ENCODE measurements around the gene ARMC3.
"Not testable (repeated sequence)": the region's sequence is repeated elsewhere in the genome, so short reads cannot be mapped to it uniquely, and the experiment has no call there.

The ARMC3 gene

DNA sequence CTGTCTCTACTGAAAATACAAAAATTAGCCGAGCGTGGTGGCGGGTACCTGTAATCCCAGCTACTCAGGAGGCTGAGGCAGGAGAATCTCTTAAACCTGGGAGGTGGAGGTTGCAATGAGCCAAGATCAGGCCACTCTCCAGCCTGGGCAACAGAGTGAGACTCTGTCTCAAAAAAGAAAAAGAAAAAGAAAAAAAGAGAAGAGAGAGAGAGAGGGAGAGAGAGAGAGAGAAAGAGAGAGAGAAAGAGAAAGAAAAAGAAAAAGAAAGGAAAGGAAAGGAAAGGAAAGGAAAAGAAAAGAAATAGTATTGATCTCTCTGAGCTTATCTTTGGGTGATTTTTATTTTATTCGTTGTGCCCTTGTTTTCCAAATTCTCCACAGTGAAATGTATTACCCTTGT is 1.2 kb downstream of the ARMC3 start:
- not testable (repeated sequence) for DNase-seq

DNA sequence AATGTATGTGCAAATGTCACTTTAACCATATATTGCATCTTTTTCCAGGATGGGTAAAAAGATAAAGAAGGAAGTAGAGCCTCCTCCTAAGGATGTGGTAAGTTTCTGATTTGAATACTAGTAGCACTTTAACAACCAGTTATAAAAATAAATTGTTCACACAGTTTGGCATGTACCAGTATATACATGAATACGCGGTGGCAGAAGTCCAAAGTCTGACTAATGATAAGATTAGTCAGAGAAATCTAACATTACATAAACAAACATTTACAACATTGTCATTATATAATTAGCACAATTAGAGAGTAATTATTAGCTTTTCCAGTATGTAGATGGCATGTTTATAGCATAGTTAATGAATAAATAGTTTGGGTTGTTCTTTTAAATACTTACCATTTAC is 4.1 kb downstream of the ARMC3 start:
- DNase-seq = no peak

DNA sequence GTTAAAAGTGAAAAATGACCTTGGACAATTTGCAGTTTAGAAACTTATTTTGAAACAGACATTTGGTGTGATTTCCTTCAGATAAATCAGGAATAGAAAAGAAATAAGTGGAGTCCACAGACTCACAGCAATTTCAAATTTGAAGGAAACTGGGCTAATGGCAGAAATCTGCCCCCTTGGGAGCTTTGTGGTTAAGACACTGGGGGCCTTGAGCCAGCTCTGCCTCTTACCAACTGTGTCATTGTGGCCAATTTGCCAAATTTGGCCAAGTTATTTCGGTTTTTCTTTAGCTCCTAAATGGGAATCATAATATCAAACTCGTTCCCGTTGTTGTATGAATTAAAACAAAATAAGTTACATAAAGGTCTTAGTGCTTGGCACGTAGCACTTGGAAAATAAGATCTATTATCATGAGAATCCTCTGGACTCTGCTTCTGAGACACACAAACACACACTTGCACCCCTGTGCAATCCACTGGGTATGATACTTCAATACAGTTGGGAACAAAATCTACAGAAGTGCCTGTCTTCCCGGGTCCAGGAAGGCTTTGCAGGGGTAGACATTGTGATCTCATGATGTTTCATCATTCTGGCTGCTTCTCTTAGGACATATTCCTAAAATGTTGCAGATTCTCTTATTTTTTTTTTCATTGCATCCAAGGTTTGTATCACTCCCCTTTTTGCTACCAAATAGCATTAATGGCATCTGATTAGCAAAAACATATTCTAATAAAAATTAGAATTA is 4.9 kb downstream of the ARMC3 start:
- no peak for DNase-seq

DNA sequence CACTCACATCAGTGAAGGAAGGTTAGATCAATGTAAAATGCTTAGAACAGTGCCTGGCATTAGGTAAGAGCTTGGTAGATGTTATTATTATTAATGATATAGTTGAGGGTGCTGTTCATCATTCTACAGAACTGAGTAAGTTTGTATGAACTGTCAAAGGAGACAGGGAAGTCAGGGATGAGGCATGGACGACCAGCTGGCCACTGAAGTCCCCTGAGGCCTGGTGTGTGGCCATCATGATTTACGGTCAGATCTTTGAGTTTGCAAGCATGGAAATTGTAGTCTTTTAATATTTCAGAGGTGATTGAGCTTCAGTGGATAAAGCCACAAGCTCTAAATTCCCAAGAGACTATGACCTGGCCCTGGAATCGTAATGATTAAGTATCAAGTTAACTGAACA is 6.9 kb downstream of the ARMC3 start:
- no peak for DNase-seq

DNA sequence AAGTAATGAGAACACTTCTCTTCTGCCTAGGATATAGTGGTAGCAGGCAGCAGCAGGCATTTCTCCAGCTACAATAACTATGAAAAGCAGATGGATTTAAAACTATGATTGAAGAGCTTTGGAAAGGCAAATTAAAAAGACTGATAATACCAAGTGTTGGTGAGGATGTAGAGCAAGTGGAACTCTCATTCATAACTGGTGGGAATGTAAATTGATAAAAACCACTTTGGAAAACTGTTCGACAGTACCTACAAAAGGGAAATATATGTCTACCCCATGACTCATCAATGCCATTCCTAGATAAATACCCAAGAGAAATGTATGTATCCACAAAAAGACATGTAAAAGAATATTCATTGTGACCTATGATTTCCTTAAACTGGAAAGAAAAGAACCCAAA is 14.6 kb downstream of the ARMC3 start:
- no peak for DNase-seq

DNA sequence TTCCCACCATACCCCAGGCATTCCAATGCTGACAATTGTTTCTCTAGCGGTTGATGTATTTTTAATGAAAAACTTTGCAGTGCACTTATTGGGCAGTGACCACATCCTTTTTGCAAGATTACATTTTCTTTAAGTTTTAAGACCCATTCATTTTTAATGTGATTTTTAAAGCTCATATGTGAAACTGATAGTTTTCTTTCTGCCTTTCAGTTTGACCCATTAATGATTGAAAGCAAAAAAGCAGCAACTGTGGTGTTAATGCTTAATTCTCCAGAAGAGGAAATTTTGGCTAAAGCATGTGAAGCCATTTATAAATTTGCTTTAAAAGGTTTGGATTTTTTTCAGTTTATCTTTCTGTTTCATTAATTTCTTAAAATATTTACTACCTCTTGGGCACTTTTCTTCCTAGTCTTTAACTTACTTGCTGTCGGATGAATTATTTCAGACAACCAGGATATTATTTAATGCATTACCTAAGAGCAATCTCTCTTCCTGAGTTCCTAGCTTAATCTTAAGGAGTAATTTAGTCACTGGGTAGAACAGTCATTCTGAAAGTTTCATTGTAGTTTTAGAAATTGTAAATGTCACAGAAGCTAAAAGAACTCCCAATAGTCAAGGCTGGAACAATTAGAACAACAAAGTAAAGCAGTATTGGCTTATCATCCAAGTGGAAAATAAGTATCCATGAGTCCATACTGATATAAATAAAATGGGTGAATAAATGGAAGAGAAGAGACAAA is 18.3 kb downstream of the ARMC3 start:
- no peak for DNase-seq

DNA sequence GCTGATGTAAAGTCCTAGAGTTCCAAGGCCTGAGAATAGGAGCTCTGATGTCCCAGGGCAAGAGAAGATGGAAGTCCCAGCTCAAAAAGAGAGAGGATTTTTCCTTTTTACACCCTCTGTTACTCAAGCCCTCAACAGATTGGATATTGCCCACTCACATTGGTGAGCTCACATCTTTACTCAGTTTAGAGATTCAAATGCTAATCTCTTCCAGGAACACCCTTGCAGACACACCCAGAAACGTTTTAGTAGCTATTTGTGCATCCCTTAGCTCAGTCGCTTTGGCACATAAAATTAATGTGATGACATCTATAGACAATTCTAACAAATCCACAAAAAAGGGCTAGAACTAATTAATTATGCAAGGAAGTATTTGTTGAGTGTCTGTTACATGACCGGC is 27.1 kb downstream of the ARMC3 start:
- DNase-seq = no peak

DNA sequence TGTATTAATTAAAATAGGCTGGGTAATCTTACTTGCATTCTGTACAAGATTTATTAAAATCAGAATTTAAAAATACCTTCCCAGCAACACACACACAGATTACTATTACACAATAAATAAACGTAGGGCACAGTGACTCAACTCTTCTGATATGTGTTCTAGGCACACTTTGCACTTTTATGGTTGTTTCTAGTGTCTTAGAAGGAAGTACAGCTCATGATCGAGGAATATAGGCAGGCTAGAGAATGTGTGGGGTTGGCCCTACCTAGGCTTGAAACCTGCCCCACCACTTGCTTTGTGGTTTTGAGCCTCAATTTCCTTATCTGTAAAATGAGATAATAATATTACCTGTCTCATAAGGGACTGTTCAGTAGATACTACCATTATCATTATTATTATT is 30.5 kb downstream of the ARMC3 start:
- DNase-seq = no peak

DNA sequence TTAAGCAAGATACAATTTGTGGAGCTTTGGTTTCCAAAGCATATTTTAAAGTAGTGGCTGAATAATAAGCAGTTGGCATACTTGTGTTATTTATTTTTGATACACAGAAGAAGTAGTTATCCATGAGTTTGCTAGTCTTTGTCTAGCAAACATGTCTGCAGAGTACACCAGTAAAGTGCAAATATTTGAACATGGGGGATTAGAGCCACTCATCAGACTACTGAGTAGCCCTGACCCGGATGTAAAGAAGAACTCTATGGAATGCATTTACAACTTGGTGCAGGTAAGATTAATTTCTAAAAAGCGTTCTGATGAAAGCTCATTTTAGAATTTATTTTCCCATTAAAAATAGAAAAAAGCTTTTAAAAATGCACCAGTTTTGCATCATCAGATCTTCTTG is 31.4 kb downstream of the ARMC3 start:
- no peak for DNase-seq

DNA sequence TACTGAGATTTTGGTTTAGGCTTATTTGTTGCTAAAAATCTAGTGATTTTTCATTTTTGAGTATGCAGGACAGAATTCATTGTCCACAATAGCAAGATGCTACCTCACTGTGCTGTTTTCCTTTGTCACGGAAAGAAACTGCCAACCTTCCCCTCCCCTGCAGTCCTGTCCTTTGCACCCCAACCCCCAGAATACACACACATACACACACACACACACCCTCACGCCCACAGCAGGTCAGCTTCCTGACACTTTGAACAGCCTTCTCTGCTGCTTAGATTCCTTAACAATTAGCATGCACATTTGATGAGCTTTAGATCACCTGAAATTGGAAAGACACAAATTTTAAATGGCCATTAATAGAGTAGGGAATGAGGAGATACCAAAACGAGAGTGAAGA is 32.1 kb downstream of the ARMC3 start:
- no peak for DNase-seq

DNA sequence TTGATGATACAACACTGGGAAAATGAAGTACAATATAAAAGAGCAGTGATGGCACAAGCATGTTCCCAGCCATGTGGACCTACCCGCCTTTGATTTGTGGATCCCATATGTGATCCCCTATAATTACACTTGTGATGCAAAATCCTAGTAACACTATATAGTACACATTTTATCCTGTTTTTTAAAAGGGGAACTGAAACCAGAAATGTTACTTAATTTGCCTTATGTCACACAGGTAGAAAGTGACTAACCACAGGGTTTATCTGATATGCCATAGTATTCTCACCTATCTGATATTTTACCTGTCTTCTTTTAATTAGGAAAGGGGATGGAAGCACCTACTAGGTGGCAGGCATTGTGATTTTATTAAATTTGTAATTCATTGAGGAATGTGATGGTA is 35.0 kb downstream of the ARMC3 start:
- DNase-seq = no peak

DNA sequence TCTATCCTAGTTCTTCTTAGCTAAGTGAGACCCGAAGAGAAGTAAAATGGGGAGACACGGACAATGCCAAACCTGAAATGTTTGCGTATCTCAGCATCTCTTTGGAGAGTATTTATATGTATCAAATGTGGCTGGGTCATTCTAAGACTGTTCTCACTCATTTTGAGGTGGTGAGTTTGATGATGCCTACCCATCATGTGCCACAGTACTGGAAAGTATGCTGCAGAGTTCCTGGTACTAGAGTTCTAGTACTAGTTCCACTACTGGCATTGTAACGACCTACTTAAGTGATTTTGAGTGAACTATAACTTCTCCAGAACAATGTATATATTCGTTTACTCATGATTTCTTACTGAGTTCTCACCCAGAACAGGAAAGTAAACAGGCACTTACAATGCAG is 41.9 kb downstream of the ARMC3 start:
- no peak for DNase-seq

DNA sequence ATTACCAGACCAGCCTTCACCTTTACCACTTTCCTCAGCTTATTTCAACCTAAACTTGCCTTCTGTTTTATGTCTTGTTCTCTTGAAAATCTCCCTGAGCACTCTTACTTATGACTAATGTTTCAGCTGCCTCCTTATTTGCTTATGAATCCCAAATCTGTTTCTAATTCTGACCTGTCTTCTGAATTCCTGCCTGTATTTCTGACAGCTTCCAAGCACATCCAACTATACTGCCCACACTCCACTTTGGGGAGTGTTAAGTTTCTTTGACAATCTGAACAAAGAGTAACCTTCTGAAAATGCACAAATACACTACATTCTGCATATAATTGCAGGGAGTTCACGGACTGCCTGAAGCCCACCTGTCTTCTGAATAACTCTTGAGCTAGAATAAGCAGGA is 48.7 kb downstream of the ARMC3 start:
- no peak for DNase-seq

DNA sequence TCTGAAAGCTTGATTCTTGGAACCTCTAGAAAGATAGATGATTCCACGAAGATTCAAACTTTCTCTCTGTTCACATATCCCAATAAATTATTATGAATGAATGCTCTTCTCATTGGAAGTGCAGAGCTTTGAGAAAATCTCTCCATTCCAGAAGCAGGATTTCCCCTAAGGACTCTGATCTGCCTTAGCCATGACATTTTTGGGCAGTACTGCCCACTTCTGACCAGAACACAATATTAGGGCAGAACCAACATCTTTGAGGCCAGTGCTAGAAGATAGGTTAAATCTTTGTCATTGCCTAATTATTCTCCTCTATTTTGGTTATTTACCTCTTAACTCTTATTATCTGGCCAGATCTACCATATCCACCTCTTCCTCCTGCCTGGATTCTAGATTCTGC is 49.9 kb downstream of the ARMC3 start:
- no peak for DNase-seq

DNA sequence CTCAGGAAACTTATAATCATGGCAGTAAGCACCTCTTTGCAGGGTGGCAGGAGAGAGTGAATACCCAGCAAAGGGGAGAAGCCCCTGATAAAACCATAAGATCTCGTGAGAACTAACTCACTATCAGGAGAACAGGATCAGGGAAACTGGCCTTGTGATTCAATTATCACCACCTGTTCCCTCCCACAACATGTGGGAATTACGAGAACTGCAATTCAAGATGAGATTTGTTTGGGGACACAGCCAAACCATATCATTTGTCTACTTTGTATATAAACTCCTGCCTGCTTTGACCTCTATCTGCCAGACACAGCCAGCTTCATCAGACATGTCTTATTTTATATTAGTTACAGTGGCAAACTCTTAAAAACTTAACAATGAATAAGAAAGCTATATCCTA is 50.4 kb downstream of the ARMC3 start:
- no peak for DNase-seq

DNA sequence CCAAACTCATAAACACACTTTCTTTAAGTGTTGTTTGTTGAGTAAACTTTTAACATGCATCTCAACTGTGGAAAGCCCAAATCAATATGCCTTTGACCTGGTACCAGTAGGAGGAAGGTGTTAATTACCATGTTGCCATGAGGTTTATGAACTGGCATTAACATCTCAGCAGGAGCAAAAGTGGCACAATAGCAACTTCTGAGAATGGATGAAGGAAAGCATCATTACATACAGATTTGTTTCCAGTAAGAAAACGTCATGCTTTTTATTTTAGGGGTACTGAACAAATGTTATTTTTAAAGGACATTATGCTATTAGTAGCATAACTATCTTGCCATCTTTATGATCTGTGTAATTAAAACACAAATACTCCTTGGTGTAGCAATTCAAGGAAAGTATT is 51.1 kb downstream of the ARMC3 start:
- DNase-seq = no peak

DNA sequence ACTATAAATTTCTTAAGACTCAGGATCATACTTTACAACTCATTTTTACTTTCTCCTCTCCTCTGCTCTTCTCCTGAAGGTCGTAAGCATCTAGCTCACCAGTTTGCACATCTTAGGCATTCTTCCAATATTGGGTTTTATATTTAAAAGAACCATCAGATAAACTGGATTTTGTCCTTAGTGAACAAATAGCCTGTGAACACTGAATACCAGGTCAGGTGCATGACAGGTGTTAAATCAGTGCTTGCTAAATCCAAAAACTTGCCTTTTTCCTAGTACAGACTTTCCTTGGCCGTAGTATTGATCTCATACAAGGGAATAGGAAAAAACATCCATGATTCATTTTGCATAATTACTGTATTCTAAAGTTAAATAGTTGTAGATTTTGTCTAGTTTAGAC is 53.0 kb downstream of the ARMC3 start:
- no peak for DNase-seq

DNA sequence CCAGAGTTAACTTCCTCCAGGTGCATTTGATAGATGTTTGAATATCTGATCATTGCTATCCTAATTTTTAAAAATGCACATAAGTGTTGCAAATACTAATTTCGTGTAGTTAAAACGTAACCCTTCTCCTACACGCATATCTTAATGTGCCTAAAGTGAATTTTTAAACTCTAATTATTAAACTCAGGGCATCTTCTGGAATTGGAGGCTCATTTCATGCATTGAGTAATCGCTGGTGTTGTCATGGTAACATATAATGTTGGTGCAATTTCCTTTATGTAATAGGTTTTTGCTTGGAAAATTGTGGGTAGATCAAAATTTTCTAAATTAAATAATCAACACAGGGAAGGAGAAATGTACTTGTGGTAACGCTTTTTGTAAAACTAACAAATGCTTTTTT is 56.2 kb downstream of the ARMC3 start:
- peak; percentile 19 to 77 for DNase-seq

DNA sequence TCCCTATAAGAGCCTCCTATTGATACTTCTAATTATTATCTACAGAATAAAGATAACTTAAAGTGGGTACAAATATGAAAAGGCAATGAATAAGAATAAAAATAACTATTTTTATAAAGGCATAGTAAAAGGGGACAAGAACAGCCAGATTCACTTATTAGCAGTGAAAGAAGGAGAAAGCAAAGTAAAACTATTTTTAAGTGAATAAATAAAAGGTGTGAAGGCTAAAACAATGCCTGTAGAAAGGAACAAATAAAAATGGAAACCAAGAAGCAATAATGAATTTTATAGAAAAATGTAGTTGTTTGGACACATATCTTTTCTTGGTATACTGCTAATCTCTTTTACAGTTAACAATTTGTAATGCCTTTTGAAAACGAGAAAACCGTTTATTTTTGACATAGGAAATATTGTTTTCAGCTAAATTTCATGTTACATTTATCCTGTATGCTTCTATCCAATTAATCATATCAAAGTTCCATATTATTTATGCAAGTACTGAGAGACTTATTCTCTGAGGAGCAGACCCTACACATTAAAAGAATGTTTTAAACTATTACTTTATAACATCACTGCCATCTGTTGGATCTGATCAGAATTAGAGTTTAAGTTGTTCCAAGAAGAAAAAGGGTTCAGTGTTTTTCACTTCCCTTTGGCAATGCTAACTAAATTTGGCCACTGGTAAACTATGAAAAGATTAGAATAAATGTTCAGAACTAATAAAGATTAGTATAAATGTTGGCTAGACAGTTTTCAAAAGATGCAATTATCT is 59.1 kb downstream of the ARMC3 start:
- DNase-seq = peak; percentile 32 to 59

DNA sequence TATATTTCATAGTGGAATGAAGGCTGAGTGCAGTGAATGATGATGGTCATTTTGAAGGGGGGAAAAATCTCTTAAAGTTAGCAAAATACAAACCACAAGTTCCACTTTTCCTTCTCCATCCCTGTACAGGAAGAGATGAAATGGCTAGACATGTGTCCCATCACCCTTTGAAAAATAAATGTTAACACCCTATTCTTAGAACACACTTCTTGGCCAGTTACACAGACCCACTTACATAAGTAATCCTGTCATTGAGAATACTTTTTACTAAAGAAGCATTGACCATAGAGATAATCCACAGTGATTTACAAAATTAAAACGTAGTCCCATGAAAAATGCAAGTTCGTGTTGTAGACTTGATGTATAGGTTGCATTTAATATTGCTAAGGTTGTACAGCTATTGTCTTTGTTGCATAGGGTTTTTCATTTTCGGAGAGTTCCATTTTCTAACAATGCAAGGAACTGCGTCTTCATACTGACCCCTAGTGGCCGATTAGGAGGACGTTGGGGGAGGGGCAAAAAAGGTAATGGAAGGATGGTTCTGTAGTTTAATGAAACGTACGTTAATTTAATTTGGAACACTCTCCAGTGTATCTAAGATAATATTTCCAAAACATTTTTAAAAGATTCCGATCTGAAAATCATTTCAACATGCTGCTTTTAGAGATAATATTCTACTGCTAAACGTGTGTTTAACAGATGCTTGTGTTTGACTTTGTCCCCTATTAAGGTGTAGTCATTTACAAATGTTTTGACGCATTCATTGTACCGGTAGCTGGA is 60.9 kb downstream of the ARMC3 start:
- DNase-seq = peak; percentile 36 to 91

DNA sequence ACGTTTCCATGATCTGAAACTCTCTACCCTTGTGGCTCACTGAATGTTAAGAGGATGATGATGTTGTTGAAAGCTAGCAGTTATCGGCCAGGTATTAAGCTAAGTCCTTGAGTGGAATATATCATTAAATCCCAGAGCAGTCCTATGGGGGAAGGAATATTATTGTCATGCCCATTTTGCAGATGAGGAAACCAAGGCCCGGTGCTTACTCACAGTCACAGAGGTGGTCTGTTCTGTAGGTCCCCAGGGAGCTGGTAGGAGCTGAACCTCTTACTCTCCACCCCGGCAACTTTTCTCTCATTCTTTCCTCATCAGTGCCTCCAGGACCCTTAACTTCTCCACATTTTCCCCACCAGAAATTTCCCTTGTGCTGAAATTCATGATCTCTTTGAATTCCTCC is 62.6 kb downstream of the ARMC3 start:
- DNase-seq = no peak

DNA sequence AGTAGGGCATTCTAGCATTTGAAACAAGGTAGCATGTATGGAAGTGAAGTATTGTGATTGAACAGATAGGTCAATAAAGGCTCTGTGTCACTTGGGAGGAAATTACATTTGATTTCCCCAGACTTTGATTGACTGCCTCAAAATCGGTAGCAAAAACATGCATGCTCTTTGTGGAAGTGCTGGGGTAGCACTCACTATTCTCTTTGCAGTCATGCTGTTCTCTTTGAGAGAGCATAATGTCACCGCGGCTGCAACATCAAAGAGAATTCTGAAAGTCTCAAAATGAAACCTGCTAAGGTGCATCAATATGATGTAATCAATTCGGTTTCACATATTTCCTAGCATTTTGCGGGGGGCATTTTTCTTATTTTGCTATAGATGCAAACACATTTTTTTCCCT is 64.2 kb downstream of the ARMC3 start:
- no peak for DNase-seq

DNA sequence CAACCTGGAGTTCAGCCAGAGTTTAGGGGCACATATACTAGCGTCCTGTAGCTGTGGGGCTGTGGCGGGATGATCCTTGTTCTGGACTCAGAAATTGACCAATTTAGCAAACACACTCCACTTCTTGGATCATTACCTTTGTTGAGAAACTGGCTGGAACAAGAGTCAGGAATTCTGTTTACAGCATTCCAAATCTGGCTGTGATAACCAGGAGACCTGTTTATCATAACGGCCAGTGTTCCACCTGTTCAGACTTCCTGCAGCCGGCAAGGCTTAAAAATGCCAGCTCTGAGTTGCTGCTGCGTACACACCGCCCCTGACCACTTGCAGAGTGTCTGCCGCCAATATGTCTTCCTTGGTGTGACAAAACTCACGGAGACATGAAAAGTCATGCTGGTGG is 64.8 kb downstream of the ARMC3 start:
- no peak for DNase-seq
